ENCODE measurements around the gene FAM174B.

FAM174B gene

DNA sequence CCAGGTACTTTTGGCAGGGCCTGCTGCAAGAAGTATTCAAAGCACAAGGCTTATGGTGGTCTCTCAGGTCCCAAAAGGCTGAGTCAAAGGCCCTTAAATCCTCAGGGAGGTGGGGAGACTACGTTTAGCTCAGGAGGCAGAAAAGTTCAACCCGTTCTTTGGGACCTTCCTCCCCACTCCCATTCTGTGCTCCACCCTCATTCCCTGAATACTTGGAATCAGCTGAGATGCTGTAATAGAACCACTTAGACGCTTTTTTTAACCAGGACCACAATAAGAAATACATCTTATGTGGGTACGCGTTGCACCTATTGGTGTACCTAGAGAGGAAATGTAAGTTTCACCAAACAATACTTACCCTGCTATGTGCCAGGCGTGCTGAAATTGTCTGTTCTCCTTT is 58.0 kb downstream of the FAM174B start:
- Histone ChIP-seq H3K4me1 (ENCODE audit: control insufficient read depth, insufficient read depth, low read length) (no peaks in the 10 kb centered on the region), H3K27ac (ENCODE audit: low read depth, low read length) (no peak overlapping the region), H3K27me3 (ENCODE audit: control insufficient read depth, insufficient read depth, low read length) (no peaks in the 10 kb centered on the region), H3K36me3 (ENCODE audit: control insufficient read depth, insufficient read depth, low read length) (no peaks in the 10 kb centered on the region), H3K9ac (ENCODE audit: low read length) (no peak overlapping the region), H3K4me3 (ENCODE audit: low read length) (no peak overlapping the region)

DNA sequence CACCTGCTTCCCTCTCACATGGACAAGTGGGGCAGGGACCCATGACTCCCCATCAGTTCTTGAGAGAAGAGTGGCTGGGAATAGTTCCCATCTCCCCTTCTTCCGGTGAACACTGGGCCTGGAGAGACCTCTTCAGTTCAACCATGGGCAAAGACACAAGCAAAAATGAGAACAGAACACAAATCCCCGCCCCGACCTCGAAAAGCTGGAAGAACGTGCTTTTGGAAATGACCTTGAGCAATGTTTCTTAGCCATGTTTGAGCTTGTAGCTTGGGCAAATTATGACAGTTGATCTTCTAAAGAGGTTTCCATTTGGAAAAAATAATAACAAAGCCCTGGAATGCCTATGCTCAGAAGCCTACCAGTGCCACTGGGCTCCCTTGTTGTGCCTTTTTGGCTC is 59.0 kb downstream of the FAM174B start:
- H3K4me1 ChIP-seq (ENCODE audit: control insufficient read depth, insufficient read depth, low read length) = no peaks in the 10 kb centered on the region
- H3K9ac ChIP-seq (ENCODE audit: low read length) = no peak overlapping the region
- H3K27me3 ChIP-seq (ENCODE audit: control insufficient read depth, insufficient read depth, low read length) = no peaks in the 10 kb centered on the region
- H3K4me3 ChIP-seq (ENCODE audit: low read length) = no peak overlapping the region
- no peaks in the 10 kb centered on the region for H3K36me3 ChIP-seq (ENCODE audit: control insufficient read depth, insufficient read depth, low read length)
- no peak overlapping the region for H3K27ac ChIP-seq (ENCODE audit: low read depth, low read length)

DNA sequence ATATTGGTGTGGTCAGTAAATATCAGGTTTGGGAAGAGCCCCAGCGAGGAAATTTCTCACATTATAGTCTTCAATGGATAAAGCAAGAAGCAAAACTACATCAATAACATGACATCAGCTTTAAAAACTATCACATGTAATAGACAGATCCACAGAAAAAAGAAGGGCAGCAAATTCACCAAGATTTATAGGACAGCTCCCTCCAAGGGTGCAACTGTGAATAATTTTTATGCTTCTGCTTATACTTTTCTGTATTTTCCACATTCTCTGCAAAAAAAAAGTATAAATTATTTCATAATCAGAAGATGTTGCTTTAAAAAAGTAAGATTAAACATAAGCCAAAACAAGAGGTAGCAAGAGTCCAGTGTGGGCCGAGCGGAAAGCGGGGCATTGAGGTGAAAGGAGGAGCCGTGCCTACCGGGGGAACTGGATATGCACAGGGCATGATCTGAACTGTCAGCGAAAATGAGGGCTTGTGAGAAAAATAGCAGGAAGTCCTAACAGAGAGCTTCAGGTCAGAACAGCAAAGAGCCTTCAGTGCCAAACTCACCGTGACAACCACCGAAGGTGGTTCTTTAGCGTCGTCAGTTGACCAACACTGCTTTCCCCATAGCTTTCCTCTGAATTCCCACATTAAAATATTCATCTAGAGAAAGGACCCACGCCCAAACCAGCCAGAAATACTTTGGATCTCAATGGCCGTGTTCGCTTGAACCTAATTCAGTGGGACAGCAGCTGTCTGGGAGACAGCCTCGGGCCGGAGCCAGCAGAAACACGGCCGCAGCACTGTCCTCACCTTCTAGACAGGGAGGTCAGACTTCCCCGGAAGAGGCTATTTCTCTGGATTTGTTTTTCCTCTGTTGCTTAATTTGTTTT is 59.8 kb downstream of the FAM174B start:
- Histone ChIP-seq H3K27ac (ENCODE audit: low read depth, low read length) (no peak overlapping the region), H3K4me3 (ENCODE audit: low read length) (no peak overlapping the region), H3K9ac (ENCODE audit: low read length) (no peak overlapping the region), H3K36me3 (ENCODE audit: control insufficient read depth, insufficient read depth, low read length) (no peaks in the 10 kb centered on the region), H3K27me3 (ENCODE audit: control insufficient read depth, insufficient read depth, low read length) (no peaks in the 10 kb centered on the region), H3K4me1 (ENCODE audit: control insufficient read depth, insufficient read depth, low read length) (no peaks in the 10 kb centered on the region)

DNA sequence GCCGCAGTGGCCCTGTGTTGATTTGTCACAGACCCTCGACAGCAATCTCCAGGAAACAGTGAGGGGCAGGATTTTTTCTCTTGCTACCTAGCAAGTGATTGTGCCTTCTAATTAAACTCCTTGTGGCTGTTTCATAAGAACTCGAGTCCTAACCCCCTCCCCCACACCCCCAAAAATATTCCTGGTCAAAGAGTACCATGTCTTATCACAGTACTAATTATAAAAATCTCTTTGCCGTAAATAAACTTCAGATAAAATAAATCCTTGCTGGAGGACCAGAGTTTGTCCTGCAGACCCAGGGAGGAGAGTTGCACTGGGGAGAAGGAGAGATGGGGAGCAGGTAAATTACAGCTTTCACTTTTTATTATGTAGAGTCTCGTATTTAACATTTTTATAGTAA is 64.3 kb downstream of the FAM174B start:
- no peaks in the 10 kb centered on the region for H3K36me3 ChIP-seq (ENCODE audit: control insufficient read depth, insufficient read depth, low read length)
- H3K27ac ChIP-seq (ENCODE audit: low read depth, low read length) = no peak overlapping the region
- no peak overlapping the region for H3K9ac ChIP-seq (ENCODE audit: low read length)
- H3K4me1 ChIP-seq (ENCODE audit: control insufficient read depth, insufficient read depth, low read length) = no peaks in the 10 kb centered on the region
- H3K27me3 ChIP-seq (ENCODE audit: control insufficient read depth, insufficient read depth, low read length) = no peaks in the 10 kb centered on the region
- H3K4me3 ChIP-seq (ENCODE audit: low read length) = no peak overlapping the region

DNA sequence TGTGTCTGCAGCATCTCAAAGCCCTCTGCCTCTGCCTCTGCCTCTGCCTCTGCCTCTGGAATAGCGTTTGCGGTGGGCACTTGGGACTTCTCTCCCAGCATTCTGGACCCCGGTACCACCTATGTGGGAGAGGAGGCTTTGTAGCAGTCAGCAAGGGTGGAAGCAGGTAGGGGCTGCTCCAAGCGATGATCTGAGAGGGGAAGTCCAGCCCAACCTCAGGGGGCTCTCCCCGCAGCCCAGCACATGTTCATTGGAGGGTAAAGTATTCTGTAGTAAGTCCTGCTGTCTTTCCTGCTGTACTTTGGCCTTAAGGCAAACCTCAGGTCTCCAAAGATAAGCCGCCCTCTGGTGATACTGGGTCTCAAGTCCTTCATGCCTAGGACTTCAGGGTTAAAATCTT is 68.6 kb downstream of the FAM174B start:
- H3K27ac ChIP-seq (ENCODE audit: low read depth, low read length) = no peak overlapping the region
- H3K4me1 ChIP-seq (ENCODE audit: control insufficient read depth, insufficient read depth, low read length) = no peaks in the 10 kb centered on the region
- no peak overlapping the region for H3K4me3 ChIP-seq (ENCODE audit: low read length)
- no peaks in the 10 kb centered on the region for H3K36me3 ChIP-seq (ENCODE audit: control insufficient read depth, insufficient read depth, low read length)
- no peaks in the 10 kb centered on the region for H3K27me3 ChIP-seq (ENCODE audit: control insufficient read depth, insufficient read depth, low read length)
- no peak overlapping the region for H3K9ac ChIP-seq (ENCODE audit: low read length)

DNA sequence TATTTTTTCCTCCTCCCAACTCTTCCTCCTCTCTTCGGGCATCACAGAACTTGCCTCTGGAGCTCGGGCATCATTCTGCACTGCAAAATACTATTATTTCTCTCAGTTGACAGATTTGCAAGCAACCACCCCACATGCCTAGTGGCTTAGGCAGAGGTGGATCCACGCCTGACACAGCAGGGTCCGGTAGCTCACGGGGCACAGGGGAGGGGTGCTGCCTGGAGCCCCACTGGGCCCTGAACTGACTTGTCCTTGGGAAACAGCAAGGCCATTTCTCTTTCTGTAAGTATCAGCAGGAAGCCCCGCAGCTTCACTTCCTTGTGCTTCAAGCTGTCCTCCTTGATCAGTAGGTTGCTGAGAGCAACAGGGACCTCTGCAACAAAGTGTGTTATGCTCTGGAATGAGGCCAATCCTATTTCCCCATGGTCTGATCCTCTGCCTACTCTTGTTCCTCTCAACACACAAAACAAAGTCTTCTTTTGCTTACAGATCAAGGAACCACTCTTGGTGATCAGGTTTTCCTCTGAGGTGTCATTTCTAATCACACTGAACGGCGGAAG is 69.1 kb downstream of the FAM174B start:
- Histone ChIP-seq H3K4me1 (ENCODE audit: control insufficient read depth, insufficient read depth, low read length) (no peaks in the 10 kb centered on the region), H3K27ac (ENCODE audit: low read depth, low read length) (no peak overlapping the region), H3K27me3 (ENCODE audit: control insufficient read depth, insufficient read depth, low read length) (no peaks in the 10 kb centered on the region), H3K4me3 (ENCODE audit: low read length) (no peak overlapping the region), H3K9ac (ENCODE audit: low read length) (no peak overlapping the region), H3K36me3 (ENCODE audit: control insufficient read depth, insufficient read depth, low read length) (no peaks in the 10 kb centered on the region)

DNA sequence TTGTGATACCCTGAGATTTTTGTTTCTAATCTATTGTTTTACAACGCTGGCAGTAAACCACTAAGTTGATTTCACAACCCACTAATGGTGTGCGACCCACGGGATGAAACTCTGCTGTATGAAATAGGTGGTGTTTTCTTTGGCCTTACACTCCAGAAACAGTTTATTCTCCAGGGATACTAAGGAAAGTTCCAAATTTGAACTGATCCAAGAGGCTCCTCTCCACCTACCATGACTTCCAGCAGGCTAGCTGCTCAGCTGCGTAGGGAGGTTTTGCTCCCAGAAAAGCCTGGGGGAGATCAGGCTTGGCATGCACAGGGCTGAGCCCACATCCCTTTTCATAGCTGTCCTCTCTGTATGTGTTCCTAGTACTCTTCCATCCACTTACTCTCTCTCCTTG is 71.5 kb downstream of the FAM174B start:
- Histone ChIP-seq H3K36me3 (ENCODE audit: control insufficient read depth, insufficient read depth, low read length) (no peaks in the 10 kb centered on the region), H3K27ac (ENCODE audit: low read depth, low read length) (no peak overlapping the region), H3K27me3 (ENCODE audit: control insufficient read depth, insufficient read depth, low read length) (no peaks in the 10 kb centered on the region), H3K4me1 (ENCODE audit: control insufficient read depth, insufficient read depth, low read length) (no peaks in the 10 kb centered on the region), H3K4me3 (ENCODE audit: low read length) (no peak overlapping the region), H3K9ac (ENCODE audit: low read length) (no peak overlapping the region)

DNA sequence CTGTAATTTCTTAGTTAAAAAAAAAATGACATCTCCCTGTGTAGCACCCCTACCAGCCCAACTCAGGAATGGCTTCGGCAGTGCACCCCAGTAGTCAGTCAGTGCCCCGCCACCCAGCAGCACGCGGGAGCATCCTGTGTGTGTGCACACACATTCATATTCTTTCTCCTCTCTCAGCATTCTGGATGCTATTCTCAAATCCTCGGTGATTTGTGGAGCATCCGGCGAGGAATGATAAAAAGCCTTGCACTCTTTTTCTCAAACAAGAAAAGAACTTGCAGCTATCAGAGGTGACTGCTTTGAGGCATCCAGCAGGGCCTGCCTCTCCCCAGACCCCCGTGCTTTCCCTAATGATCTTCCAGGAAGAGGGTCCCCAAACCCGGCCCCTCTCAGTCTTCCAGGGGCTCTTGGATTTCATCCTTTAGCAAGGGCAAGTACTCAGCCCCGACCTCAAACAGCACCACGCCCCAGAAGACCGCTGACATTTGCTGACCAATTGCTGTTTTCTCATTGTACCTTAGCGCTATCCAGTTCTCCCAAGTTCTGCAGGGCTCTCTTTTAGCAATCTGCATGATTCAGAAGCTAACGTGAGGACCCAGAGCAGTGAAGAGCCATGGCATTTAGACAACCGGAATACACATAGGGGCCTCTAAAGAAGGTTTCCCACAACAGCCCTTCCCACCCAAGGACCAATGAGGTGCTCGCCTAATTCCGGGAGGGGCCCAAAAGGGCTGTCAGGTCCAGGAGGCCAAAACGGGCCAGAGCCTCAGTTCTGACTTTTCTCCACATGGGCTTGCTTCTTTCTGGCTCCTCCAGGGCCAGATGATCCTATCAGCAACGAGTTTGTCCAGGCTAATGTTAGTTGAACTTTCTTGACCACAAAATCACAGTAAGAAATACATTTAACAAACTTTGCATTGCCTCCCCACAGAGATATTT is 72.2 kb downstream of the FAM174B start:
- H3K36me3 ChIP-seq (ENCODE audit: control insufficient read depth, insufficient read depth, low read length) = no peaks in the 10 kb centered on the region
- H3K9ac ChIP-seq (ENCODE audit: low read length) = no peak overlapping the region
- H3K4me1 ChIP-seq (ENCODE audit: control insufficient read depth, insufficient read depth, low read length) = no peaks in the 10 kb centered on the region
- no peak overlapping the region for H3K4me3 ChIP-seq (ENCODE audit: low read length)
- H3K27me3 ChIP-seq (ENCODE audit: control insufficient read depth, insufficient read depth, low read length) = peaks cover 1% of the 10 kb centered on the region
- no peak overlapping the region for H3K27ac ChIP-seq (ENCODE audit: low read depth, low read length)

DNA sequence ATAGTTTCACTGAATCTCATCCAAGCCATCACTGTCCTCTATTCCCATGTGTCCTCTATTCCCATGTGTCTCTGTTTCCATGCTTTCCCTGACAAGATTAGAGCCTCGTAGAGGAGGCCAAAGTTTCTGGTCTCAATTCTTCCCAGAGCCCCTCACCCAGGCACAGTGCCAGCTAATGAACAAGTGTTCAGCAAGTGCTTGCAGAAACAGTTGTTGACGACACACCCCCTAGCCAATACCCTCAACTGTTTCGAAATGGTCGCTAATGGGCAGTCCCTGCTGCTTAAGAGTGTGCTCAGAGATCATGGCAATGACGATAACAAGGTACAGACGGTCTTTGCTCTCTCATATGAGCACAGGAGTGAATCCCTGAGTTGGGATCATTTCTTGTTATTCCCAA is 73.4 kb downstream of the FAM174B start:
- no peaks in the 10 kb centered on the region for H3K36me3 ChIP-seq (ENCODE audit: control insufficient read depth, insufficient read depth, low read length)
- H3K9ac ChIP-seq (ENCODE audit: low read length) = no peak overlapping the region
- peaks cover 4% of the 10 kb centered on the region for H3K27me3 ChIP-seq (ENCODE audit: control insufficient read depth, insufficient read depth, low read length)
- no peaks in the 10 kb centered on the region for H3K4me1 ChIP-seq (ENCODE audit: control insufficient read depth, insufficient read depth, low read length)
- no peak overlapping the region for H3K4me3 ChIP-seq (ENCODE audit: low read length)
- H3K27ac ChIP-seq (ENCODE audit: low read depth, low read length) = no peak overlapping the region

DNA sequence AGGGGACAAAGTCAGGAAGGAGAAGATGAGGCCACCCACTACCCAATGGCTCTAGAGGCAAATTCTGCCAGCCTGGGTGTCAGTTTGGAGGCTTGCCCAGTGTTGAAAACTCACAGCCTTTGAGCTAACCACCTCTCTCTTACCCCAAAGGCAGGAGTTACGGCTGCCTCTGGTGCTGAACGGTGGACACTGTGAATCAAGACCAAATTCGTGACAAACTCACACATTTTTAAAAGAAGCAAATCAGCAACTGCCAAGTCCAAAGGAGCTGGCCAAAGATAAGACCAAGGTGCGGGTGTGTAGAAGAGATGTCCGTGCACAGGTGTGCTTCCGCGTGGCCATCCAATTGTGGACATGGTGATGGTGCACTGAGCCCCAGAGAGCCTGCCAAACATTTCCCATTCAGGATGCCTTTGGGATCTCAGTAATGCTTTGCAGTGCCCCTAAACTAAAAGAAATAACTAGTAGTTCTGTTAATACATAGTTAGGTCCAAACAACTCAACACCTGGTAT is 74.6 kb downstream of the FAM174B start:
- no peak overlapping the region for H3K9ac ChIP-seq (ENCODE audit: low read length)
- no peak overlapping the region for H3K4me3 ChIP-seq (ENCODE audit: low read length)
- no peaks in the 10 kb centered on the region for H3K4me1 ChIP-seq (ENCODE audit: control insufficient read depth, insufficient read depth, low read length)
- no peak overlapping the region for H3K27ac ChIP-seq (ENCODE audit: low read depth, low read length)
- no peaks in the 10 kb centered on the region for H3K36me3 ChIP-seq (ENCODE audit: control insufficient read depth, insufficient read depth, low read length)
- peaks cover 4% of the 10 kb centered on the region for H3K27me3 ChIP-seq (ENCODE audit: control insufficient read depth, insufficient read depth, low read length)

DNA sequence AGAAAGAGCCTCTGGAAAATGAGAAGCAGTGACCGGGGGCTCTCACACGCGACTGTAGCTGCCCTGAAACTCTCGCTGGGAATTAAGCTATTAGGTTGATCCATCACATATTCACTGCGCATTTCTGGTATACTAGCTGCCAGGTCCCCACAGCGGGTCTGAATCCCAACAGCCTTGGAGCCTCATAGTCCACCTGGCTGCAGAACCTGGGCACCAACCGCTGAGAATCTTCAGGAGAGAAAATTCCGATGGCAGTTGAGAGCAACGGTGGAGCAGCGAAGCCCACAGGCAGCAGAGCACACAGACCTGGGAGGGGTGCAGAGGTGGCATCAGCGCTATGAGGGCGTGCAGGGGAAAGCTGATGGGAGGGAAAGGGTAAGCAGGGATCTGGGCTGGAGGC is 75.1 kb downstream of the FAM174B start:
- Histone ChIP-seq H3K36me3 (ENCODE audit: control insufficient read depth, insufficient read depth, low read length) (no peaks in the 10 kb centered on the region), H3K4me1 (ENCODE audit: control insufficient read depth, insufficient read depth, low read length) (no peaks in the 10 kb centered on the region), H3K27me3 (ENCODE audit: control insufficient read depth, insufficient read depth, low read length) (peaks cover 4% of the 10 kb centered on the region), H3K4me3 (ENCODE audit: low read length) (no peak overlapping the region), H3K9ac (ENCODE audit: low read length) (no peak overlapping the region), H3K27ac (ENCODE audit: low read depth, low read length) (no peak overlapping the region)

DNA sequence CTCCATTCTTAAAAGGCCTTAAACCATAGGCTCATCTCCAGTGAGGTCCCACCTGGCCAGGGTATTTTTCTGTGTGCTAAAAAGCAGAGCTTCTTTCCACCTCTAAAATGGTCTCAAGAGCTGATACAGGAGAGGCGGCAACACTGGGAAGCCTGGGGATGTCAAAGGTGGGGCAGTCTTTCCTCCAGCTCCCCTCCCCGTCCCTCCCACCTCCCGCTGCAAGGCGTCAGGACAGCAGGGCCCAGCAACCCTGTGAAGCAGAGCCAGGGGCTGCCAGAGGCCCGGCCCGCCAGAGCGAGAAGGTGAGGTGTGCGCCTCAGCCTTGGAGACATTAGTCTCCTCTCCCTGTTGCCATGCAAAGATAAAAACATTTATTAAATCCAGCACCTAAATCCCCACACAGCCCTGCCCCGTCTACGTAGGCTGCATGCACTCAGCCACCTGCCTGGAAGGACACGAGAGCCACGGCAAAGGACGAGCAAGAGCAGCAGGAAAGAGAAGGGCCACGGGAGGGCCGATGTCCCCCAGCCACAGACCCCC is 75.6 kb downstream of the FAM174B start:
- no peak overlapping the region for H3K4me3 ChIP-seq (ENCODE audit: low read length)
- no peak overlapping the region for H3K27ac ChIP-seq (ENCODE audit: low read depth, low read length)
- peaks cover 4% of the 10 kb centered on the region for H3K27me3 ChIP-seq (ENCODE audit: control insufficient read depth, insufficient read depth, low read length)
- H3K9ac ChIP-seq (ENCODE audit: low read length) = no peak overlapping the region
- no peaks in the 10 kb centered on the region for H3K4me1 ChIP-seq (ENCODE audit: control insufficient read depth, insufficient read depth, low read length)
- H3K36me3 ChIP-seq (ENCODE audit: control insufficient read depth, insufficient read depth, low read length) = no peaks in the 10 kb centered on the region
